GM18951 (cell line): ENCODE data around the gene TFB1M.

ENCODE experiments used
- POLR2A ChIP-seq: IDR thresholded peaks from 4 replicates; pipeline ENCODE4 v1.6.1; 2011; ENCODE audit warnings: mild to moderate bottlenecking; ENCODE audit not compliant: insufficient read length, insufficient read depth; ENCODE audit errors: extremely low read depth
- in situ Hi-C: fragments of 300-500 bp; cut with MboI; formaldehyde crosslinking; loops from one replicate; pipeline ENCODE4 v1.12.0; 2022; ENCODE audit warnings: low sequenced_read_pairs, mixed read lengths, inconsistent platforms; ENCODE audit not compliant: unreplicated experiment

Gene TFB1M

GRCh38 chr6:155262655-155263054 is 51.6 kb downstream of the TFB1M start:
- no peak for TF ChIP-seq POLR2A
- in situ Hi-C loops: no loop called here

- no peak for TF ChIP-seq POLR2A
- in situ Hi-C loops: no loop called here
These were observed 53.0 kb downstream of the TFB1M start for GRCh38 chr6:155261111-155261900.

- TF ChIP-seq POLR2A: no peak
- in situ Hi-C loops: no loop called here
These were observed 53.6 kb downstream of the TFB1M start for GRCh38 chr6:155260686-155261085.

GRCh38 chr6:155259897-155260296 is 54.4 kb downstream of the TFB1M start:
- in situ Hi-C loops: no loop called here
- TF ChIP-seq POLR2A: no peak

- in situ Hi-C loops: no loop called here
- no peak for TF ChIP-seq POLR2A
These were observed 55.1 kb downstream of the TFB1M start for GRCh38 chr6:155259204-155259603.

- in situ Hi-C loops: no loop called here
- TF ChIP-seq POLR2A: no peak
These were observed 56.5 kb downstream of the TFB1M start for GRCh38 chr6:155257796-155258195.

- in situ Hi-C loops: no loop called here
- no peak for TF ChIP-seq POLR2A
These were observed 58.0 kb downstream of the TFB1M start for GRCh38 chr6:155256122-155256795.

GRCh38 chr6:155254139-155254538 is 60.1 kb downstream of the TFB1M start:
- in situ Hi-C loops: loop anchor here (5.0 kb wide), 1 partner anchor 322 kb away; no protein-coding TSS in a partner anchor
- TF ChIP-seq POLR2A: no peak

- TF ChIP-seq POLR2A: no peak
These were observed 60.9 kb downstream of the TFB1M start for GRCh38 chr6:155253337-155253736.

GRCh38 chr6:155252581-155252980 is 61.7 kb downstream of the TFB1M start:
- no peak for TF ChIP-seq POLR2A
- in situ Hi-C loops: loop anchor here (5.0 kb wide), 1 partner anchor 320 kb away; no protein-coding TSS in a partner anchor

More at GRCh38 chr6:155253337-155253736, 60.9 kb downstream of the TFB1M start:
- in situ Hi-C loops: loop anchor here (5.0 kb wide), 1 partner anchor 321 kb away; no protein-coding TSS in a partner anchor

- in situ Hi-C loops: loop anchor here (5.0 kb wide), 1 partner anchor 319 kb away; no protein-coding TSS in a partner anchor
- TF ChIP-seq POLR2A: no peak
These were observed 63.4 kb downstream of the TFB1M start for GRCh38 chr6:155250701-155251381.

- no peak for TF ChIP-seq POLR2A
- in situ Hi-C loops: no loop called here
These were observed 66.0 kb downstream of the TFB1M start for GRCh38 chr6:155248008-155249001.
